ENCODE results near the gene ZNF575. TPM values are rescaled to one million over a fixed set of nuclear protein-coding genes. Genes with fewer than 3 reads are reported as not detected.
"Not testable (repeated sequence)": the region's sequence is repeated elsewhere in the genome, so short reads cannot be mapped to it uniquely, and the experiment has no call there.

Gene ZNF575
- total RNA-seq, 2 experiments from 2014 or later, result 1.3 to 2.2 TPM

DNA sequence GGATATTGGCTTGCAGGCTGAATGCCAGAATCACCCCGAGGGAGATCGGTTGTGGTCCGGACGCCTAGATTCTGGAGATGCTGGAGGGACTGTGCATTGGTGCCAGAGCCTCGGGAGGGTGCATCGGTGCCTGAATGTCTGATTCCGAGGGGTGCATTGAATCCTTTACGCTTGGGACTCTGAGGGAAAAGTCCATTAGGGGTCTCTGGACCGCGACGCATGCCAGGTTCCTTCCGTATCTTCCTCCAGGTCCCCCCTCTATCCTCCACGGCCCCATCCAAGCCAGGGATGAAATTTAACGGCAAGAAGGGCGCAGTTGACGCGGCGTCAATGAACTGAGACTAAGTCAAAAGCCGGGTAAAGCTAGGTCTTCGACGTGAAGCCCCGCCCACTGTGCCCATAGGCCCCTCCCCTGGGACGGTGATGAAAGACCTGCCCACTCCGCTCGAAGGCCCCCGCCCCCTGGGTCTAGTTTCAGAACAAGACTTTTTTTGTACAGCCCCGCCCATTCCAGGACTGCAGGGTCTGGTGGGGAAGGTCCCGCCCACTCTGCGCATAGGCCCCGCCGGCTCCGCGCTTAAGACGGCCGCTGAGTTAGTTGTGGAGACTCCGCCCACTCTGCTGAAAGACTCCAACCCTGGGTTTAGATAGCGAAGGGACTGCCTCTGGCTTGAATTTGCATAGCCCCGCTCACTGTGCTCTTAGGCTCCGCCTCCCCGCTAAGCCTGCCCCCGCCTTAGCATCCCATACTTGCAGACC lies 737 bp downstream of the ZNF575 start:
- ChIA-PET CTCF (interaction anchor here (1.0 to 1.8 kb wide), 6 partner anchors 13 to 86 kb away, joined by 3 to 7 read pairs (median 4); partner anchors contain the start of gene PHLDB3), POLR2A (interaction anchor here (1.0 to 1.1 kb wide), 3 partner anchors 30 to 234 kb away, joined by 3 to 8 read pairs (median 3); partner anchors contain the start of gene PHLDB3)

DNA sequence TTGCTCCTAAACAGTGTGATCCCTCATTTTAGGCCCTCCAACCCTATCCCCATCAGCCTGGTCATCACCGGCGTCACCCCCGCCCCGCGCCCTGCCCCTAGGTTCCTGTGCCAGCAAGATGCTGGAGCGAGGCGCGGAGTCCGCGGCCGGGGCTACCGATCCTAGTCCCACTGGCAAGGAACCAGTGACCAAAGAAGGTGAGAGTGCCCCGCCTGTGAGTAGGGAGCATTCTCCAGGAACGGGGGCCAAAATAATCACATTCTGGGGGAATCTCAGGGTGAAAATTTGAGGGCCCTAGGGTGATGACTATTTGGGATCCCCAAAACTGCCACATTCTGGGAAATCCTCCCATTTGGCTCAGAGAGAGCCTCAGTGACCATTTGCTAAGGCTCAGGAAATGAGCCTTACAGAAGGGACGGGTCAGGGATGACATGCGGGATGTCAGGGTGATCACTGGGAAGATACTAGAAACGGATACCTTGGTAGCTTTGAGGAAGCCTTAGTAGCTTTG lies 1.4 kb downstream of the ZNF575 start:
- ChIA-PET POLR2A (interaction anchor here (1.1 kb wide), 1 partner anchor 60 kb away, joined by 8 read pairs; no protein-coding TSS in a partner anchor), CTCF (interaction anchor here (1.3 to 4.4 kb wide), 4 partner anchors 21 to 60 kb away, joined by 4 to 14 read pairs (median 4); partner anchors contain the start of gene PHLDB3)

GRCh38 chr19:43534816-43535761 lies 2.1 kb downstream of the ZNF575 start:
- POLR2A ChIA-PET, result interaction anchor here (0.7 kb wide), 1 partner anchor 60 kb away, joined by 3 read pairs; no protein-coding TSS in a partner anchor
- CTCF ChIA-PET, result interaction anchor here (0.5 to 4.4 kb wide), 4 partner anchors 10 to 60 kb away, joined by 3 to 14 read pairs (median 7); no protein-coding TSS in a partner anchor

DNA sequence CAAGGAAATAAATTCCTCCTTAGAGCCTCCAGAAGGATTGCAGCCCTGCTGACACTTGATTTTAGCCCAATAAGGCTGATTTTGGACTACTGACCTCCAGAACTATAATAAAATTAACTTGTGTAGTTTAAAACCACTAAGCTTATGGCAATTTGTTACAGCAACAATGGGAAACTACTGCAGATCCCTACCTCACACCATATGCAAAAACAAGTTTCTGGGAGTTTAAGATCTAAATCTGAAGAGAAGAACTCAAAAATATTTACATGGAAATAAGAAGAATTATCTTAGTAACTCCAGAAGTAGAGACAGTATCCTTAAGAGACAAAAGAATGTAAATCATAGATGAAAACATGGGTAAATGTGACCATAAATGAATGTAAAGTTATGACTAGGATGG lies 5.9 kb downstream of the ZNF575 start:
- POLR2A ChIA-PET, result no interaction called here

GRCh38 chr19:43540381-43540780 lies 7.4 kb downstream of the ZNF575 start:
- CTCF ChIA-PET, result no interaction called here
- POLR2A ChIA-PET, result no interaction called here

More for the DNA sequence above, 5.9 kb downstream of the ZNF575 start:
- CTCF ChIA-PET, result interaction anchor here (4.4 kb wide), 1 partner anchor 56 kb away, joined by 14 read pairs; no protein-coding TSS in a partner anchor

- CTCF ChIA-PET, result no interaction called here
- POLR2A ChIA-PET, result no interaction called here
Measured at GRCh38 chr19:43541920-43542650, 9.1 kb downstream of the ZNF575 start.

DNA sequence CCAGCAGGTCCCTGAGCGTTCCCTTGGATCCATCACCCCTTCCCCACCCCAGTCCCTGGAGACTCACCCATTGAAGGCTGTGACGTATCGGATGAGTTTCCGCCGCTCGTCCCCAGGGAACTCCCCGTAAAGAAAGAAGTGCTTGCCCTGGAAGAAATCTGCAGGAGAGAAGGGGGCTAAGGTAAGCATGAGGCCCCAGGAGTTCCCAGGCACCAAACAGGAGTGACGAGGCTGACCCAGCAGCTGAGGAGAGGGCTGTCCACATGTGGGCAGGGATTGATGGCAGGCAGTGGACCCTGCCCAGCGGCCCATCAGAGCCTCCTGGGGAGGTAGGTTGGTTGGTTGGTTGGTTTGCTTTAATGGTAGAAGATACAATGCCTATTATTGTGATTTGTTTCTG lies 11.1 kb downstream of the ZNF575 start:
- CTCF ChIA-PET, result no interaction called here
- POLR2A ChIA-PET, result no interaction called here

DNA sequence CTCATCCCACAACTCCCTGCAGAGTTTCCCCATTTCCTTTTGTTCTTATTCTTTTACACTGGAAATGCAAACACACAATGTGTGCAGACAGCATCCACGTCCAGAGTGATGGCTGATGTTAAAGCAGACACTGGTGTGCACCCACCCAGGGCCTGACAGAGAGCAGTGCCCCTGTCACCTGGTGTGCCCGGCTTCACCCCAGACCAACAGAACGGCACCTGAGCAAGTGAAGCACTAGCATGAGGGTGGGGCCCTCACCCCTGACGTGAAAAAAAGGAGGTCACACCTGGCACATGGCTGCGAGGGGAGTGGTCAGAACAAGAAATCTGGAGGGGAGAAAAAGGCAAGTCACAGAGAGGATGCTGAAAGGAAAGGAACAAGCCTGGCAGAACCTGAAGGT lies 12.3 kb downstream of the ZNF575 start:
- ChIA-PET POLR2A (no interaction called here), CTCF (interaction anchor here (0.6 kb wide), 1 partner anchor 91 kb away, joined by 3 read pairs; no protein-coding TSS in a partner anchor)

DNA sequence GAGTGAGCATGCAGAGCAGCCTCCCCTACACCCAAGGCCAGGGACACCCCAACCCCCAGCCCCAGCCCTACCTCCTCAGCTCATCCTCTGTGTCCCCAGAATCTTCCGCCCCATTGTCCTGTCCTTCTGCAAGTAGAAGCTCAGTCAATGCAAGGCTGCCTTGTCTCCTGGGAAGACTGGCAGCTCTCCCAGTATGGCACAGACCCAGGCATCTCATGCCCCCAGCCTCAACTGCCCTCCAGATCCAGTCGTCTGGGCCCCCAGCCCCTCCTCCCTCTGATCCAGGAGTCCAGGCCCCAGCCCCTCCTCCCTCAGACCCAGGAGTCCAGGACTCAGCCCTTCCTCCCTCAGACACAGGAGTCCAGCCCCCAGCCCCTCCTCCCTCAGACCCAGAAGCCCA lies 13.0 kb downstream of the ZNF575 start:
- ChIA-PET POLR2A (no interaction called here), CTCF (no interaction called here)

- CTCF ChIA-PET, result interaction anchor here (0.9 kb wide), 1 partner anchor 14 kb away, joined by 3 read pairs; the partner anchor contains the start of gene ZNF575
- POLR2A ChIA-PET, result no interaction called here
Measured at GRCh38 chr19:43546581-43546980, 13.6 kb downstream of the ZNF575 start.

DNA sequence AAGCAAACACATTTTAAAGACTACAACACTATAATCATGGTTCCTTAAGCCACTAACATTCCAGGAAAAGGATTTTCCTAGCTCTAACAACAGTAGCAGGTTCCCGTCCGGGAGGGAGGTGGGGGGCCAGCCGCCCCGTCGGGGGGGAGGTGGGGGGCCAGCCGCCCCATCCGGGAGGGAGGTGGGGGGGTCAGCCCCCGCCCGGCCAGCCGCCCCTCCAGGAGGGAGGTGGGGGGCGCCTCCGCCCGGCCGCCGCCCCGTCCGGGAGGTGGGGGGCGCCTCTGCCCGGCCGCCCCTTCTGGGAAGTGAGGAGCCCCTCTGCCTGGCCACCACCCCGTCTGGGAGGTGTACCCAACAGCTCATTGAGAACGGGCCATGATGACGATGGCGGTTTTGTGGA lies 14.9 kb downstream of the ZNF575 start:
- CTCF ChIA-PET, result not testable (repeated sequence)

GRCh38 chr19:43548706-43549105 lies 15.7 kb downstream of the ZNF575 start:
- ChIA-PET POLR2A (no interaction called here), CTCF (interaction anchor here (0.7 kb wide), 1 partner anchor 13 kb away, joined by 4 read pairs; no protein-coding TSS in a partner anchor)

More for the DNA sequence above, 14.9 kb downstream of the ZNF575 start:
- POLR2A ChIA-PET, result not testable (repeated sequence)

DNA sequence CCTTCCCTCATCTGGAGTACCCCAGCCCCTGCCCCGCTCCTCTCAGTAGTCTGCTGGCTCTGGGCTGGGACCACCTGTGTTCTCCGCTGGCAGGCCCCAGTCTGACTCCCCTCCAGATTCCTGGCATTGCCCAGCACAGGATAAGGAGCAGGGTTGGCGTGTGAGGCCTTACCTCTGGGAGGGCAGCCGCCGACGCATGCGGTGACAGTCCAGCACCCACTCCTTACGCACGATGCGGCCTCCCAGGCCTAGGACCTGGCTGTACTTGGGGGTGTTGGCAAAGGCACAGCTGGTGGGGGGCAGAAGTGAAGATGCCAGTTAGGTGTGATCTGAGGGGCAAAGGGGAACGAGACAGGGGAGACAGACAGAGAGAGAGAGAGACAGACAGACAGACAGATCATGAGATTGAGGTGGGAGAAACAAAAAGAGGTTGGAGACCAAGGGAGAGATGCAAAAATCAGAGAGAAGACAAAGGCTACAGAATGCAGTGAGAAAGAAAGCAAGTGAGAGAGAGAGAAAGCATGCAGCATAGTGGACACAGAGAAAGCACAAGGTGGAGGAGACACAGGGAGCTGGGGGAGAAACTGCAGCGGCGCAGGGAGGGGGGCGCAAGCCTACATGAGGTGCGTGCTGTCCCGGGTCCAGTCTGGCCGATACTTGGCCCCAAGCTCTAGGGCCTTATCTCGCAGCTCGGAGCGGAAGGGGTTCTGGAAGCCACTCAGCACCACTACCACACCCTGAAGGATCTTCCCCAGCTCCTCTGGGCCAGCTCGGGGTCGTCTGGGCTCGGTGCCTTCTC lies 18.6 kb downstream of the ZNF575 start:
- POLR2A ChIA-PET, result no interaction called here
- CTCF ChIA-PET, result interaction anchor here (1.4 to 1.7 kb wide), 2 partner anchors 19 to 43 kb away, joined by 3 to 5 read pairs; no protein-coding TSS in a partner anchor

DNA sequence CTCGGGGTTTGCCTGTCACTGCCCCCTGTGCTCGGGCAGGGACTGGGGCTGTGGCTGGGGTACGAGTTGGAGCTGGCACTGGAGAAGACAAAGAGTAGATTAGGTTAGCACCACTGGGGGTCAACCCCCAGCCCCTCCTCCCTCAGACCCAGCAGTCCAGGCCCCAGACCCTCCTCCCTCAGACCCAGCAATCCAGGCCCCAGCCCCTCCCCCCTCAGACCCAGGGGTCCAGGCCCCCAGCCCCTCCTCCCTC lies 19.1 kb downstream of the ZNF575 start:
- CTCF ChIA-PET, result interaction anchor here (1.4 to 1.7 kb wide), 2 partner anchors 19 to 42 kb away, joined by 3 to 5 read pairs; no protein-coding TSS in a partner anchor

GRCh38 chr19:43552616-43553015 lies 19.6 kb downstream of the ZNF575 start:
- CTCF ChIA-PET, result interaction anchor here (1.4 to 1.8 kb wide), 2 partner anchors 25 to 42 kb away, joined by 3 to 4 read pairs; no protein-coding TSS in a partner anchor

More for the DNA sequence above, 19.1 kb downstream of the ZNF575 start:
- POLR2A ChIA-PET, result no interaction called here

DNA sequence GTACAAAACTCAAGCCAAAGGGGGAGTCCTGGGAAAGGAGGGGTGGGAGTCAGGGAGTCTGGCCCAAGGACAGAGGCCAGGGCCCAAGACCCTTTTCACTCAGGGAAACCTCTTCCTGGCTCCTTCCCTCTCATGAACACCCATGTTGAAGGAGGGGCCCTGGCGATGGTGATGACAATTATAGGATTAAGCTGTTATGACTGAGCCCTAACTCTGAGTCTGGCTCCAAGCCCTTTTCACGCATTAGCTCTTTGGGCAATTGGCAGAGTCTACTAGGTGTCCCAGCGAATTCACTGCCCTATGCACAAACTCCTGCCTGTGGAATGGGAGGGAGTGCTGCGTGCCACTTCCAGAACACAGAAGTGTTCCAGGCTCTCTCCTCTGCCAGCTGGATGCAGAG lies 20.7 kb downstream of the ZNF575 start:
- ChIA-PET POLR2A (interaction anchor here (0.6 kb wide), 1 partner anchor 26 kb away, joined by 3 read pairs; no protein-coding TSS in a partner anchor), CTCF (interaction anchor here (0.7 to 2.5 kb wide), 4 partner anchors 26 to 106 kb away, joined by 3 to 27 read pairs (median 10); partner anchors contain the start of genes IRGQ and ZNF576)

More at GRCh38 chr19:43552616-43553015, 19.6 kb downstream of the ZNF575 start:
- POLR2A ChIA-PET, result no interaction called here

GRCh38 chr19:43554317-43554895 lies 21.4 kb downstream of the ZNF575 start:
- ChIA-PET CTCF (interaction anchor here (0.6 to 2.5 kb wide), 14 partner anchors 11 to 191 kb away, joined by 3 to 27 read pairs (median 4); partner anchors contain the start of genes IRGQ, PHLDB3, ZNF575 and ZNF576), POLR2A (interaction anchor here (0.6 to 2.1 kb wide), 3 partner anchors 26 to 40 kb away, joined by 3 to 8 read pairs (median 3); no protein-coding TSS in a partner anchor)
